ENCODE measurements around the gene KIAA1217.

The KIAA1217 gene

DNA sequence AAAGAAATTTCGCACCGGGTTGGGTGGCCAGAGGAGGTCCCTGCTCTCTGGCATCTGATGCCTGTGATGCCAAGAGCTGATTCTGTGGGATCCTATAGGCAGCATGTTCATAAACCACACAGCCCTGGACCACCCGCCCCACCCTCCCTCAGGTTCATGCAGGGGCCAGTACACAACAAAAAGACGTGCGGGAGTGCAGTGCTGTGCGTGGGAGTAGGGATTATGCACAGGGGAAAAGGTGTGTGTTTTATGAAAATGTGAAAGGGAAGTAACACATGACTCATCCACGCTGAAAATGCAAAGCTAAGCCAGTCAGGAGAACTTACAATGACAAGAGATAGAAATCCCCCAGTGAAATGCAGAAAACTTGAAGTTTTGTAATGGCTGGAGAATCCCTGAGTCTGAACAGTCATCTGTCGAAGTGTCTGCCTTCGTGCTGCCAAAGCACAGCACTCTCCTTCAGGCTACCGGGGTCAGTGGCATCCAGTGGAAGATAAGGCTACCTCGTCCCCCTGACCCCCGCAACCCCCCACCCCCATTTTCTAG is 1.1 kb downstream of the KIAA1217 start:
- DNase-seq: peak; percentile 57

GRCh38 chr10:24210501-24210900 is 1.6 kb downstream of the KIAA1217 start:
- DNase-seq: no peak

DNA sequence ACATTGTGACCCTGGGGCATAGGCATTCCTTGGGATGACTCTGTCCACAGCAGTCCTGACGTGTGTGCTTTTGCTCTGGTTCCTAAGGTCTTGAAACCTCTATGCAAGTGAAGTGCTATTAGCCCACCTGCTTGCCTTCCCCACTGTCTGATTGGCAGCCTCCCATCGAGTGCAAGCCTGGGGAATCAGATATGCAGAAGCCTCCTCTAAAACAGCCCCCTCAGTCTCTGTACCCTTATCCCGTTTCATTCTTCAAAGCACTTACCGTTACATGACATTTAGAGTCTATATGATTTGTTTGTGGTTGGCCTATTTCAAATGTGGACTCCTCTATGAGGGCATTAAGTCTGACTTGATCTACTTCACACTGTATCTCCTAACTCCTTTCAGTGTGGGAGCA is 4.3 kb downstream of the KIAA1217 start:
- no peak for DNase-seq

DNA sequence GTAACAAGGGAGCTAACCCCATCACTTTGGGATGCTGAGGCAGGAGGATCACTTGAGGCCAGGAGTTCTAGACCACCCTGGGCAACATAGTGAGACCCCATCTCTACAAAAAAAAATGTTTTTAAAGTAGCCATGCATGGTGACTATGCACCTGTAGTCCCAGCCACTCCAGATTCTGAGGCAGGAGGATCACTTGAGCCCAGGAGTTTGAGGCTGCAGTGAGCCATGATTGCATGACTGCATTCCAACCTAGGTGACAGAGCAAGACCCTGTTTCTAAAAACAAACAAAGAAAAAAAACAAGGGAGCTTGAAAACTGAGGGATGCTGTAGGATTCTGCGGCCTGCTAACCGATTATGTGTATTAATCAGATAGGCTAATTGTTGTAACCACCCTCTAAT is 4.9 kb downstream of the KIAA1217 start:
- DNase-seq: no peak

- no peak for DNase-seq
Observed at GRCh38 chr10:24214762-24215161, 5.8 kb downstream of the KIAA1217 start.

- DNase-seq: no peak
Observed at GRCh38 chr10:24215196-24215595, 6.3 kb downstream of the KIAA1217 start.

GRCh38 chr10:24215603-24216002 is 6.7 kb downstream of the KIAA1217 start:
- DNase-seq: no peak

DNA sequence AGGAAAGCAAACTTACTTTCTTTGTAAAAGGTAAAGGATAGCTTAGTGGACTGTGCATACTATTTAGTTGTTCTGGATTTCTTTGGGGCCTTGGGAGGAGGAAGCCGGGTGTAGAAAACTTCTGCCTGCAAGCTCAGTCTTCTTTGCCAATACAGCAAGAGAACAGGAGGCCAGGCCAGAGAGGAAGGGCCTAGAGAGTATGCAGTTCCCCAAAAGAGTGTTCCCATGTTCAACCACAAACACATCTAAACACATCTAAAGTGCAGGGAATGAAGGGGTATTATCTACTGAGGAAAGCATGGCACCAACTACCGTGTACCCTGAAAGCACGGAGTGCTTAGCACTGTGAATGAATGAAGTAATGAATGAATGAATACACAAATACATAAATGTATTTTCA is 11.0 kb downstream of the KIAA1217 start:
- DNase-seq: no peak

DNA sequence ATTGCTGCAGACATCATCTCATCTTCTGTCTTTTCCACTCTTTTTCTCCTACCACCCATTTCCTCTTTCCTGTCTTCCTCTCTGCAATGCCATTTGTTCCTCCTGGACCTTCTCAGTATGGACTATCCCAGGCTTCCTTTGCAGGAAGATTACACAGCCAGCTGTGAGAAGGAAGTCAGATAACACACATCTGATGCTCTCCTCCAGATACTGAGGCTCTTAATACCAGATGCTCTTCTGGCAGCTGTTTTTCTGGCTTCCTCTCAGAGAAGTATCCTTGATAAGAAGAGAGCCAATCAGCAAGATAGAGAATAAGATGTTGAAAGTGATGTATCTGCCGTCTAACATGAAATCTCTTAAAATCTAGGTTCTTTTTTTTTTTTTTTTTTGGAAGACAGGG is 14.4 kb downstream of the KIAA1217 start:
- DNase-seq: no peak

GRCh38 chr10:24223953-24224352 is 15.0 kb downstream of the KIAA1217 start:
- no peak for DNase-seq

- no peak for DNase-seq
Observed at GRCh38 chr10:24228642-24229041, 19.7 kb downstream of the KIAA1217 start.

DNA sequence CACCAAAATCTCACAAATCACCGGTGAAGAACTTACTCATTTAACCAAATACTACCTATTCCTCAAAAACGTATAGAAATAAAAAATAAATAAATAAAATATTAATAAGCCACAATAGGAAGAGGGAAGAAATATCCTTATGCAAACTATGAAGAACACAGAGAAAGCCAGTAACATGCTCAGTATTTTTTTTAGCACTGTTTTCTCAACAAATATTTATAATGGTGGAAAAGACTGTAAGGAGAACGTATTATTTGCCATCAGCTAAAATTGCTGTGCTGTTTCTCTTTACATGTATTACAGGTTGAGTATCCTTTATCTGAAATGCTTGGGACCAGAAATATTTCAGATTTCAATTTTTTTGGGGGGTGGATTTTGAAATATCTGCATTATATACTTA is 21.0 kb downstream of the KIAA1217 start:
- no peak for DNase-seq

- DNase-seq: no peak
Observed at GRCh38 chr10:24231200-24231599, 22.3 kb downstream of the KIAA1217 start.

- DNase-seq: no peak
Observed at GRCh38 chr10:24234784-24235183, 25.8 kb downstream of the KIAA1217 start.

DNA sequence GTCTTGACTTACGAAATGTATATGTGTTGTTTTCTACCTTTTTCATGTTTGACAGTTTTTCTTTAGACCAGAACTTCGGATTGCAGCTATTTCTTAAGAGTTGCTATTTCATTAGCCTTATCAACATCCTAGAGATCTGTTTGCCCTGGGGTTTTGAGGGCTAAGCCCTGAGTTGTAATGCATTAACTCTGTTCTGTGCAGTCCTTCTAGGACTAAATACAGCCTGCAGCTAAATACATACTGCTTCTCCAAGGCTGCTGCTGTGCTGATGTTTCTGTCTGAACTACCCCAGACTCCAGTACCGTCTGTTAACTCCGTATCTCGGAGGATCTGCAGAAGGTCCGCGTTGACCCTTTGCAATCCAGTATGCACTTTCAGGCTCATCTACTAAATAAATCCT is 26.5 kb downstream of the KIAA1217 start:
- DNase-seq: no peak

DNA sequence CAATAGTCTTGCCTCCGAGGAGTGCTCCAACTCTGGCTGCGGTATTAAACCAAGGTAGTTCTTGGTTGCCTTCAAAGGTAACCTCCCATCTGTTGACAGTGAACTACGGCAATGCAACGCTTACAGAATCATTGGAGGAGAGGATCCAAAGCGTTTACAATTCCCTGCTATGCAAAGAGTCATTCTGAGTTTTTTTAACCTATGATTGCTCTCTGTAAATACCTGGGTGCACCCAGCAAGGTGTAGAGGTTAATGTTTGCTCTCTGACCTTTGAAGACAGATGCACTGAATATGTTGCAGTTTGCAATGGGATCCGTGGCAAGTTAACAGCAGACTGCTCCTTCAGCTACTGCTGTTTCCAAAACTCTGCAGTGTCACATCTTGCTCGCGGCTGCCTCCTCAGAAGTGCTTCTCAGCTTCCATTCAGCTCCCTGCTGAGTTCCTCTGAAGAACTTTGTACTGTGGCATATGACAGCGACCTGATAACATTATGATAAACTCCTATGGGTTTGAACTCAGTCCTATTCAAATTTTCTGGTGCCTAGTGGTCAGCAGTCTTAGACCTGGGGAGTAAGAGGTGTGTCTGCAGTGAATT is 29.0 kb downstream of the KIAA1217 start:
- no peak for DNase-seq

DNA sequence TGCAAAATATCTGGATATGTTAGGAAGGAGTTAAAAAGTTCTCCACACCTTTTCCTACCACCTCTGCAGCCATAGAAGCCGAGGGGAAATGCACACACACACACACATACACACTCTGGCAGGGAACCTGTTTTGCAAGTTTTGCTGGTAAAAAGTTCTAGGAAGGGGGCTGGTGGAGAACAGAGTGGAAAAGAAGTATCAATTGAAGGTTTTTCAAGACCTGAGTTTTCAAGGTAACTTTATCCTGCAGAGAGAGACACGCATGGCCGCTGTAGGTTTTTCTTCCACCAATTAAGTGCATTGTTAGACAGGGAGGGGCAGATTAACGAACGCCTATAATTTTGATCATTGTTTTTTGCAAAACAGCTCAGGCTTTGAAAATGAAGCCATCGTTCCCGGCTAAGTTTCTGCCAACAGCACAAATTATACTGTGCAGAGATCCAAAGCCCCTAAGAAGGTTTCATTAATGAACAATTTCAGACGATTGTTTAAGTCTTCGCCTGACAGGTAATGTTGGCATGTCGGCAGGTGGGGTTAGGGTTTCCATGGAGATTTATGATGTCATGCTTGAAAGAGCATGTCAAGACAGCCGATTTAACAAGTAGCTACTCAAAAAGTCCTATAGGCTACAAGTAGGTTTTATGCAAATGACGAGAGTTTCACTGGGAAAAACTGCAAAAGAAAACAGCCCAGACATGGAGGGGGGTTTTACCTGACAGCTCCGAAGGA is 29.7 kb downstream of the KIAA1217 start:
- DNase-seq: no peak

DNA sequence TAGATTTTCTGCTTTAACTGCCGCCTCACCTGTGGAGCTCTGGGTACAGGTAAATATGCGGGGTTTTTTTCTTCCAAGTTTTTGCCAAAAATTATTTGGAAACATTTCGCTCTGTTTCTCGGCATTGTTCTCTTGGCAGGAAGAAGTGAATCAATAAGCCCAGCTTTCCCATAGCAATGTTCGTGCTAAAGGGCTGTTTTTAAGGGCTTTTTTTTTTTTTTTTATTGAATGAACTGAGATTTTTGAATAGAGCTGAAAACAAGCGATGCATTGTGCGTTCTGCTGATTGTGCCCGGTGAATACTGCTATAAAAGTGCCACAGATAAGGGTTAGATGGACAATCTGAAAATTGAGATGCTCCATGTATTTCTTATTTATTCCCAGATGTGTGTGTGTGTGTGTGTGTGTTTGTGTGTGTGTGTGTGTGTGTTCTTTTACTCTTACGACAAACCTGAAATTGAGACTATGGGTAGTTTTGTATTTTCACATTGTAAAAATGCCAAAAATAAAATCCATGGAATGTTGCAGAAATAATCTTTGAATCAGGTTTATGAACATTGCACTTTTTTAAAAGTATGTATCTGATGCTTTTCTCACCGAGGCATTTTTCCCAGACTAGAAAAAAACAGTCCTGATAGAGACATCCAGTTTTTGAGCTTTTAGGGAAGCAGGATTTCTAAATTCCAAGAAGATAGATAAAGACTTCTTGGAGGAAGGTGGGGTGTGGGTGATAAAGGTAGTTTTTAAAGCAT is 30.5 kb downstream of the KIAA1217 start:
- no peak for DNase-seq

- no peak for DNase-seq
Observed at GRCh38 chr10:24240041-24240751, 31.3 kb downstream of the KIAA1217 start.

DNA sequence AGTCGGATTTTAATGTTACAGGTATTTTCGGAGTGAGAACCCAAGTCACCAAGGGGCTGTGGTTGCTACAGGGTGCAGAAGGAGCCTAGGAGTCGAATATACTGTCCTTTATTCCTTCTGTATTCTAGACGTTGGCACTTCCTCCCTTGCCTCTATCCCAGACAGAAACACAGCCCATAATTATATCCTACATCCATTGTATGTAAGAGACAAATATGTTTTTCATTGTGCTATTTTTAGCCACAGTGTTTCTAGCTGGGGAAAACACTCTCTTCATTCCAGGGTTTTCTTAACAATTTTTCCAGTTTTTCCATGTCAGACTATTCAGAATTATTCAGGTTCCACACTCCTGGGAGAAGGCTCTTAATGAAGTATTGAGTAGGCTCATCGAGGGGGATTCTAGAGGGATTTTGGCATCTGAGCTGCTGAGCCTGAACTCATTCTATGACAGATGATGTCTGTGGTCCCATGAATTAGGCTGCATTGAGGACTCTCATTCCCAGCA is 32.6 kb downstream of the KIAA1217 start:
- DNase-seq: no peak

DNA sequence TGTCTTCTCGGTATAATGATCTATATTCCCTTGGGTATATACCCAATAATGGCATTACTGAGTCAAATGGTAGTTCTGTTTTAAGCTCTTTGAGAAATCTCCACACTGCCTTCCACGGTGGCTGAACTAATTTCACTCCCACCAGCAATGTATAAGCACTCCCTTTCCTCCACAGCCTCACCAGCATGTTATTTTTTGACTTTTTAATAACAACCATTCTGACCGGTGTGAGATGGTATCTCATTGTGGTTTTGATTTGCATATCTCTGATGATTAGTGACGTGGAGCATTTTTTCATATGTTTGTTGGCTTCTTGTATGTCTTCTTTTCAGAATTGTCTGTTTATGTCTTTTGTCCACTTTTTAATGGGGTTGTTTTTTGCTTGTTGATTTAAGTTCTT is 33.6 kb downstream of the KIAA1217 start:
- no peak for DNase-seq

DNA sequence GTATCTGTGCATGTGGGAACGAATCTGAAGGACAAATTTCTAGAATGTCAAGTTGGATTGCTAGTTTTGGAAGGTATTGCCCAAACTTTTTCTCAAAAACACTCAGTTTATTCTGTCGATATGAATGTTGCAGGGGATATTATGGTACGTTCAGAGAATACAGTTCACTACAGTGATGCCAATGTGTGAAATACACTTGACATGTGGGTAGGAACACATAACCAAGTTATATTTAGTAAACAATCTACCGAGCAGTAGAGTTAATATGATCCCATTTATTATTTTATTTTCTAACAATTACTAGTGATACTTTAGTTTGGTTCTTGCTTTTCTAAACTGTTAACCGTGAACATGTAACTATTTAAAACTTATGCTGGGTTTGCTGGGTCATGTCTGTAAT is 37.4 kb downstream of the KIAA1217 start:
- no peak for DNase-seq

GRCh38 chr10:24247841-24248240 is 38.9 kb downstream of the KIAA1217 start:
- no peak for DNase-seq

Measured in activated CD8-positive, alpha-beta memory T cell treated with anti-CD3 and anti-CD28 coated beads for 24 hours (primary cell).